ENCODE data around the gene DDX24. TPM values are rescaled to one million over a fixed set of nuclear protein-coding genes. Genes with fewer than 3 reads are reported as not detected.
A peak's percentile ranks its signal among the peaks of the same experiment; 100 is the strongest.

DDX24 gene
- total RNA-seq, 1 donor from 2014 or later: 63.3 TPM

- DNase-seq (ENCODE audit: low read depth in 2 of 2): no peak
Observed at GRCh38 chr14:94031883-94032279, 49.1 kb downstream of the DDX24 start.

DNA sequence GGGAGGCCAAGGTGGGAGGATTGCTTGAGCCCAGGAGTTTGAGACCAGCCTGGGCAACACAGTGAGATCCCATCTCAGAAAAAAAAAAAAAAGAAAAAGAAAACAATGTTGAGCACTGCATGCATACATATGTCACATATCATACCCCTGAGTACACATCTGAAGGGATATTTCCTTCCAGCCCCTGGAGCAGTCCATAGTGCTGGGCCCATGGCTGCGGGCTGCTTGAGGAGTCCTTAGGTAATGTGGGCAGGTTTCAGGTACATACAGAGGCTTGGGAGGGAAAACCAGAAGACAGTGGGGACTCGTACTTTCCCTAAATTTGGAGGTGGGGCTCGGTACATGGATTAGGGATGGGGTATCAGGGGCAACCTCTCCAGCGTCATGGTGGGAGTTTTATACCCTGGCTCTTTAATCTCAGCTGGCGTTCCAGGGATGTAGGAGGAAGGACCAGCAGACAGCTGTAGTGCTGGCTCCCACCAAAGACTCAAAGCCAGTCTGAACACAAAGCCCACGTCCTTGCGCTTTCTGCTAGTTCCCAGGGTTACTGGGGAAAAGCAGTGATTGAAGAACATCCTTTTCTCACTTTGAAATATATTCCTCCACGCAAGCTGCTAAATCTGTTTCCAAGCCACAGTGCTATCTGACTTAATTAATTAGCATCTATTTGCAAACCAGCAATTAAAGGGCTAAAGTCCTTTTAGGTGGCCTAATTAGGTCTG, 49.7 kb downstream of the DDX24 start:
- no peak for DNase-seq (ENCODE audit: low read depth in 2 of 2)

GRCh38 chr14:94030571-94030970, 50.4 kb downstream of the DDX24 start:
- no peak for DNase-seq (ENCODE audit: low read depth in 2 of 2)

DNA sequence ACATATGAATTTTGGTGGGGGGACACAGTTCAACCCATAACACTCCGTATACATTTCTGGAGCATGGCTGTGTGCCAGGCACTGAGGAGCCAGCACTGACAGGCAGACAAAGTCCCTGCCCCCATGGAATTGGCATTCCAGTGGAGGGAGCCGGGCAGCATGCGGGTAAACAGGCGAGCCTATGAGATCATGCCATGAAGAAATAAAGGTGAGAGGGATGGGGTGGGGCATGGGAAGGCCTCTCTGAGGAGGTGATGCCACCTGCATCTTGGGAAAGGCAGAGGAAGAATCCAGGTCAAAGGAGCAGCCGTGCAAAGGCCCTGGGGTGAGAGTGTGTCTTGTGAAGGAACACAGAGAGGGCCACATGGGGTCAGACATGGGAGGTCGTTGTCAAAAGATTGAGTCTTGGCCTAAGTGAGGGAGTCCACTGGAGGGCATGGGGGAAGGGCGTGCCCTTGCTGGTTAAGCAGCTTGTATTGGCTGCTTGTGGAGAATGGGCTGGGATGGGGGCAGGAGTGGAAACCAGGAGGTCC, 51.3 kb downstream of the DDX24 start:
- no peak for DNase-seq (ENCODE audit: low read depth in 2 of 2)

GRCh38 chr14:94029265-94029664, 51.7 kb downstream of the DDX24 start:
- no peak for DNase-seq (ENCODE audit: low read depth in 2 of 2)

DNA sequence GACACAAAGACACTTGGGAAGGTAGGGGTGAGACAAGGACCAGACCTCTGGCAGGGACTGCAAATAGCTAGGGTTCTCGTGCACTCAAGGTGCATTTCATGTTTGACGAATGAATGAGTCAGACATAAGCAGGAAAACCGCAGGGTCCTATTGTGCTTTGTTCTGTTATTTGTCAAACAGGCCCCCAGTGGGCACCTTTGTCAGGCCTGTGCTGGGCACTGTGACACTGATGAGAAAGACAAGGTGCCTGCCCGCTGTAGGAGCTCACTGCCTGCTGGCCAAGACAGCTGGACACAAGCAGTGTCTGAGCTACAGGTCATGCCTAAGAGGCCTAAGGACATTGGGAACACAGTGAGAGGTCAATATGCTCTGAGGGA, 52.6 kb downstream of the DDX24 start:
- DNase-seq (ENCODE audit: low read depth in 2 of 2): peak in 1 of 2 donors; percentile 39

DNA sequence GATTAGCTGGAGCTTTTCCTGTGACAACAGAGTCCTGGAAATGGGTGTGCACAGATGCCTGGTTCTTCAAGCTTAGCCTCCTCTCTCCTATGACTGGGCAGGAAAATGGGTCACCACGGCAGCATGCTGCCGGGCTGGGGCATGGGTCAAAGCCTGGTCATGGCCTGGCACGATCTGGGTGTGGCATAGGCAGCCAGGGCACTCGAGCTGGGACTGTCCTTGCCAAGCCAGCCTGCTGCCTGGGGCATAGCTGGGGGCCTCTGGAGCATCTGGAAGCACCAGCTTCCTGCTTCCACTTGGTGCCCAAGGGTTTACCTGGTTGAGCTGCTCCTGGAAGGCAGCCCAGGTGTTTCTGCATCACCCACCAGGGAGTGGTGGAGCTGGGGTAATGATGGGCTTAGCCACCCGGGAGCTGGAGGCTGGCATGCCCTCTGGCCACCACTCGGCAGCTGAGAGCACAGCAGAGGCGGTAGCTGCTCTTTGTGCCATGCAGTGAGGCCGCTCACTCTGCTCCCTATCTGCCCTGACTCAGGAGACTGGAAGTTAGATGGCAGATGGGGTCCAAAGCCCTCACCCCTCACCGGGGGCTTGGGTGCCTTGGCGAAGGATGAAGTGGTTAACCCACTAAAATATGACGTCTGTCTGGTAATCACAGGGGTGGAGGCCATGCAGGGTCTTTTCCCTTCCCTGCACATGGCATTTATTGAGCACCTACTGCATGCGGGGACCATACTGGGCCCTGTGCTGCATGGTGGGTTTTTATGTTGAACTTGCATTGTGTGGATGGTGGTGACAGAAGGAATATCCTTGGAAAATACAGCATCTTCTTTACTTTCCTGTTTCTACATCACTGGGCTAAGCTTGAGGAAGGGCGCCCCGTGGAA, 53.2 kb downstream of the DDX24 start:
- DNase-seq (ENCODE audit: low read depth in 2 of 2): peak in 1 of 2 donors; percentile 19

DNA sequence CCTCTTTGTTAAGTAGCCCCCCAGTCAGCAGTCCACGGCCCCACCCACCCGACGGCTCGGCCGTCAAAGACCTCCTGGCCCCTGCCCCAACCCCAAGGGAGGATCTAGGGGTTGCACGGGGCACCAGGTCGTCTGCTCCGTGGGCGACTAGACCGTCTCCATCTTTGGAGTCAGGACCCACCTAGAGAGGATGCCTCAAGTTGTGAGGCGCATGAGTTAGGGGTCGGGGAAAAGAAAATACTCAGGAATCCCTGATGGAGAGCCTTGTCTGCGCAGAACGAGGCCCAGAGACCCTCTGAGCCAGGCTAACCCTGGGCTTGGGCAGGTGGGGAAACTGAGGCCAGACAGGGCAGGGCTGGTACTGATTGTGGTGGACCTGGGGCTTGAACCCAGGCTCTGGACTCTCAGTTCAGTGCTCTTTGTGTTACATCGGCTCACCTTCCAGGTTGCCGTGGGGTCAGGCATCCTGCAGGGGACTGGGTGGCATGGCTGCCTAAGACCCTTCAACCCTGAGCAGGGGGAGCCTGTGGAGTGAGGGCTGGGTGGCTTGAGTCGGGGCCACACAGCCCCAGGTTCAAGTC, 54.0 kb downstream of the DDX24 start:
- no peak for DNase-seq (ENCODE audit: low read depth in 2 of 2)

- DNase-seq (ENCODE audit: low read depth in 2 of 2): peak; percentile 96 to 98
Observed at GRCh38 chr14:94026173-94026888, 54.7 kb downstream of the DDX24 start, which contains the start of gene OTUB2. TSS of gene OTUB2 (plus strand) at chr14:94026340. CDS start at chr14:94026538, 198 bp downstream.

DNA sequence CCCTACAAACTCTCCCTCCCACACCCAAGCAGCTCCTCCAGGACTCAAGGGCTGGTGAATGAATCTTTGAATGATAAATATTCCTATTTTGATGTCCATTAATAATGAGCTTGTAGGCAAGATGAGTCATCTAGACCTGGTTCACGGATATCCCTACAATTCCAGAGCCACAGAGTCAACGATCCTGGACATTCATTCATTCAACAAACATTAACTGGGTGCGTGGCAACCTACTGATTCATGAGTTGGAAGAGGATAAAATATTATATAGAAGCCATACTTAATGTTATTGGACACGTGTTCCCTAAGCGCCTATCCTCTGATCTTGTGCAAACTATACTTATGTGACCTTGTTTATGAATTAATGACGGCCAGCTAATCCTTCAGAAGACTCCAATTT, 55.3 kb downstream of the DDX24 start:
- peak in 1 of 2 donors; percentile 7 for DNase-seq (ENCODE audit: low read depth in 2 of 2)

GRCh38 chr14:94024549-94024948, 56.5 kb downstream of the DDX24 start:
- no peak for DNase-seq (ENCODE audit: low read depth in 2 of 2)

DNA sequence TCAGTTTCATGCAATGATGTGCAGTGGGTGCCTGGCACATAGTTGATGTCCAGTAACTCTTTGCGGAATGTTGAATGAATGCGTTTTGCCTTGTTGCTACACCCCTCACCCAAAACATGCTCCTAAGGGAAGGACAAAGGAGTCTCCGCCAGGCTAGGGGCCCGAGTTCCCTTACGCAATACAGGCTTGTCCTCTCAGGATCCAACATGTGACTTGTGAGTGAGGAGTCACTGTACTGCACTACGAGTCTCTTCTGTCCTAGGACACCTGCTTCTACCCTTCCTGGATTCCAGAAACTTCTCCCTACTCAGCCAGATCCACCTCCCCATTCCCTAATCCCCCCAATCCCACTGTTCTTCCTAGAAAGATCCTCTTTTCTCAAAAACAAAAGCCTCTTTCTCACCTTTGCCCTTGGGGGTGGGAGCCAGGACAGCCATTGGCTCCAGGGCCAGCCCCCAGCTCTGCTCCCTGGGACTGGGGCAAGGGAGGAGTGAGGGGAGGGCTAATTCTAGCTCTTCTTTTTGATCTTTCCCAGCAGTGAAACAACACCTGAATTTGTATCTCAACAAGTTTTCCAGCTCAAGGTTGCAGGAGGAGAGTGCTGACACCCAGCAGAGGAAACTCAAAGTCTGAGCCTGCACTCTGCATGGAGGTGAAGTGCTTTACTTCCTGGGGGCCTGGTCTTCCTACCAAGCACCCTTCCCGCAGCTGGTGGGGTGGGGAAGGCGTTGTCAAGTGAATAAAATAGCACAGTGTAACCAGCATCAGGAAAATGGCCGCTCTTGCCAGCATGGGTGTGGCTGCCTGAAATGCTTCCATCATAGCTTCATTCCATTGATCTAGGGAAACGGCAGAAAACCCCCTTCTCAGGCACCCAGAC, 58.2 kb downstream of the DDX24 start:
- DNase-seq (ENCODE audit: low read depth in 2 of 2): no peak

GRCh38 chr14:94021416-94022157, 59.4 kb downstream of the DDX24 start:
- DNase-seq (ENCODE audit: low read depth in 2 of 2): no peak

- DNase-seq (ENCODE audit: low read depth in 2 of 2): peak in 1 of 2 donors; percentile 19
Observed at GRCh38 chr14:94021001-94021400, 60.0 kb downstream of the DDX24 start.

DNA sequence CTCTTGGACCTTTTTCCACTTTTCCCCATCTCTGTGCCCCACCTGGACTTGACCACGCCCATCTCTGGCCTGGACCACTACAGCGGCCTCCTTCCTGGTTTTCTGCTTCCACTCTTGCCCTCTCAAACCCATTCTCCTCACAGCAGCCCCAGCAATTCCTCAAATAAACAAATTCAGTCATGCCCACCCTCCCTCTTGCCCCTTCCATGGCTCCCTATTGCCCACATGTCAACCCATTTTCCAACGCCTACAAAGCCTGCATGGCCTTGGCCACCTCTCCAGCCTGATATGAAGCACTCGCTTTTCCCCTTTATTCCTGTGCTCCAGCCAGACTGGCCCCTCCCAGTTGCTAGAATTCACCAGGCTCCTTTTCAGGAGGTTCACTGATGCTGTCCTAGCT, 60.7 kb downstream of the DDX24 start:
- no peak for DNase-seq (ENCODE audit: low read depth in 2 of 2)

GRCh38 chr14:94019329-94019728, 61.7 kb downstream of the DDX24 start:
- DNase-seq (ENCODE audit: low read depth in 2 of 2): no peak

DNA sequence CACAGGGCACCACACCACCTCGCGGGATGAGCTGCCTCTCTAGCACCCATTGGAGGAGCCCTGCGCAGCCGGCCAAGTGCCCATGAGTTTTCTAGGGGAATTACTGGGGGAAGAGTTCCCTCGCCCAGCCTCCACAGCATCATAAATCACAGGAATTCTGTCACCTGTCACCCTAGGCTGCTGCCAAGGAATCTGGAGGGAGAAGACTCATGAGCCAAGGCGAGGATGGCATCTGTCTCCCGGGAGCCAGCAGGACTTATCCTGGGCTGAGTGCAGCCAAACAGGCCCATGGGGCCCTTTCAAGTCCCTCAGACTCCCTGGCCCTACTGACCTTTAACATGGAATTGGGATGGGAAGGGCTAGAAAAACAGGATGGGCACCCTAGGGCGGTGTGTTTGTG, 62.7 kb downstream of the DDX24 start:
- no peak for DNase-seq (ENCODE audit: low read depth in 2 of 2)

- no peak for DNase-seq (ENCODE audit: low read depth in 2 of 2)
Observed at GRCh38 chr14:94016446-94016976, 64.5 kb downstream of the DDX24 start.

DNA sequence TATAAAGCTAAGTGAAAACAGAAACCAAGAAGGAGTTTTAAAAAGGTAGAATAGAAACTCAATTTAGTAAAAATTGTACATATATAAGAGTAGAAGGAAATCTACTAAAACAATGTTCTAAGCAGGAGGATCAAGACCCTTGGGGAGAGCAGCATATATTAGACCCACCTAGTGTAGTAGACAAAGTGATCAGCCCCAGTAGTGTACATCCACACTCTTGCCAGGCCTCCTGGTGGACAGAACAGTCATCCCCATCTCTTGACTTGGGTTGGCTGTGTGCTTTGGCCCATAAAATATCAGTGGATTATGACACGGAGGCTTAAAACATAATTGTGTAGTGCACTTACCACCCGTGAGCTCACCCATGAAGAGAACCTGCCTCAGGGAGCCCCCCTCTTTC, 65.8 kb downstream of the DDX24 start:
- no peak for DNase-seq (ENCODE audit: low read depth in 2 of 2)
